ENCODE data around the gene LGALS9B.
"Not testable (repeated sequence)": the region's sequence is repeated elsewhere in the genome, so short reads cannot be mapped to it uniquely, and the experiment has no call there.

GRCh38 chr17:20455106-20455505 is 12.2 kb downstream of the LGALS9B start:
- not testable (repeated sequence) for TF ChIP-seq CTCF (IDR thresholded peaks at IDR 0.05); EZH2 (IDR thresholded peaks at IDR 0.05; ENCODE audit: borderline replicate concordance, insufficient read depth, low read depth, low read length, poor library complexity, severe bottlenecking)

Data from B cell (primary cell).